AG04449 (cell line): ENCODE data around the gene TANGO6.

Experiments
- CTCF ChIA-PET: fragments of 350-600 bp; formaldehyde crosslinking; extraction: SDS; loops from one replicate; lab custom pipeline; 2021; ENCODE audit warnings: antibody characterized with exemption; lab: Yijun Ruan, JAX
- POLR2A ChIA-PET: fragments of 400-600, 350-600 bp; formaldehyde crosslinking; extraction: SDS; loops from one replicate; lab custom pipeline; 2020; ENCODE audit warnings: antibody characterized with exemption, inconsistent platforms; lab: Yijun Ruan, JAX
- DNase-seq: peaks from one replicate; pipeline ENCODE4 v3.0.0-alpha.2; 2010; ENCODE audit warnings: low read depth, low spot score
- H3K4me3 ChIP-seq: 2 replicates; pipeline ENCODE4 v1.5.1; 2011; ENCODE audit warnings: low read depth, mild to moderate bottlenecking, control low read depth, low read length
- CTCF ChIP-seq: IDR thresholded peaks from one replicate; pipeline ENCODE4 v1.5.1; 2011; ENCODE audit warnings: mild to moderate bottlenecking, moderate library complexity, low read length, control low read depth, inconsistent platforms; ENCODE audit not compliant: insufficient read depth; ENCODE audit errors: missing control alignments

TANGO6 gene

GRCh38 chr16:68902969-68903345 lies 59.6 kb downstream of the TANGO6 start:
- no peak for DNase-seq
- no peak for TF ChIP-seq CTCF
- ChIA-PET CTCF (interaction anchor here (0.8 to 4.6 kb wide), 34 partner anchors 8 to 375 kb away, joined by 3 to 193 read pairs (median 6); partner anchors contain the start of genes CHTF8, HAS3, TANGO6 and UTP4), POLR2A (interaction anchor here (0.6 kb wide), 1 partner anchor 209 kb away, joined by 3 read pairs; no protein-coding TSS in a partner anchor)
- H3K4me3 ChIP-seq, result no peak overlapping the region

GRCh38 chr16:68907297-68907696 lies 64.0 kb downstream of the TANGO6 start:
- TF ChIP-seq CTCF, result no peak
- ChIA-PET CTCF (no interaction called here), POLR2A (no interaction called here)
- no peak for DNase-seq
- no peak overlapping the region for H3K4me3 ChIP-seq

GRCh38 chr16:68907781-68908181 lies 64.5 kb downstream of the TANGO6 start:
- POLR2A ChIA-PET, result no interaction called here
- TF ChIP-seq CTCF, result no peak
- no peak overlapping the region for H3K4me3 ChIP-seq
- CTCF ChIA-PET, result interaction anchor here (1.1 to 2.6 kb wide), 4 partner anchors 13 to 222 kb away, joined by 3 to 7 read pairs (median 4); no protein-coding TSS in a partner anchor
- no peak for DNase-seq

GRCh38 chr16:68909099-68909733 lies 65.9 kb downstream of the TANGO6 start:
- no peak for DNase-seq
- H3K4me3 ChIP-seq, result no peak overlapping the region
- ChIA-PET POLR2A (interaction anchor here (0.7 kb wide), 1 partner anchor 125 kb away, joined by 3 read pairs; no protein-coding TSS in a partner anchor), CTCF (interaction anchor here (0.6 to 3.0 kb wide), 12 partner anchors 7 to 221 kb away, joined by 3 to 32 read pairs (median 3); partner anchors contain the start of gene HAS3)
- no peak for TF ChIP-seq CTCF

- ChIA-PET POLR2A (no interaction called here), CTCF (interaction anchor here (0.8 to 3.0 kb wide), 7 partner anchors 8 to 214 kb away, joined by 3 to 32 read pairs (median 3); partner anchors contain the start of gene HAS3)
- TF ChIP-seq CTCF, result no peak
- H3K4me3 ChIP-seq, result no peak overlapping the region
- no peak for DNase-seq
Measured at GRCh38 chr16:68910051-68910450, 66.7 kb downstream of the TANGO6 start.

GRCh38 chr16:68915589-68915988 lies 72.3 kb downstream of the TANGO6 start:
- ChIA-PET CTCF (interaction anchor here (5.5 kb wide), 1 partner anchor 14 kb away, joined by 25 read pairs; no protein-coding TSS in a partner anchor), POLR2A (no interaction called here)
- no peak for DNase-seq
- H3K4me3 ChIP-seq, result no peak overlapping the region
- TF ChIP-seq CTCF, result no peak
